HepG2 (cell line): ENCODE data around the gene LRRC15. TPM values are rescaled to one million over a fixed set of nuclear protein-coding genes. Genes with fewer than 3 reads are reported as not detected.

Experiments
- ARNT2 ChIP-seq: sonication (generic); formaldehyde crosslinking; IDR thresholded peaks from 2 replicates; pipeline ENCODE4 v1.8.0; 2022; ENCODE audit warnings: mild to moderate bottlenecking, low read depth, missing genetic modification reagents, moderate library complexity
- CC2D1A ChIP-seq: sonication (generic); formaldehyde crosslinking; IDR thresholded peaks from 2 replicates; pipeline ENCODE4 v1.8.1; 2023; ENCODE audit warnings: mild to moderate bottlenecking, missing genetic modification reagents
- FIP1L1 ChIP-seq: fragments of 200-400 bp; formaldehyde crosslinking; IDR thresholded peaks from 2 replicates; pipeline ENCODE4 v1.6.1; 2018; ENCODE audit warnings: low read depth, mild to moderate bottlenecking, low read length, moderate library complexity, borderline replicate concordance; ENCODE audit not compliant: insufficient read depth
- FOXJ3 ChIP-seq: sonication (generic); formaldehyde crosslinking; IDR thresholded peaks from 2 replicates; pipeline ENCODE4 v1.4.0; 2020; ENCODE audit warnings: missing genetic modification reagents, mild to moderate bottlenecking, borderline replicate concordance
- GMEB1 ChIP-seq: sonication (generic); formaldehyde crosslinking; IDR thresholded peaks from 2 replicates; pipeline ENCODE4 v1.5.1; 2020; ENCODE audit warnings: missing genetic modification reagents, mild to moderate bottlenecking, borderline replicate concordance
- GTF2F1 ChIP-seq: fragments of 150-350 bp; IDR thresholded peaks from 2 replicates; pipeline ENCODE4 v1.6.1; 2014; ENCODE audit warnings: low read length
- HOXA9 ChIP-seq: sonication (generic); formaldehyde crosslinking; IDR thresholded peaks from 2 replicates; pipeline ENCODE4 v1.8.1; 2022; ENCODE audit warnings: missing genetic modification reagents, mild to moderate bottlenecking, moderate library complexity, borderline replicate concordance
- KLF12 ChIP-seq: sonication (generic); formaldehyde crosslinking; IDR thresholded peaks from 2 replicates; pipeline ENCODE4 v1.4.0; 2020; ENCODE audit warnings: missing genetic modification reagents, borderline replicate concordance
- MTA1 ChIP-seq: sonication (generic); formaldehyde crosslinking; IDR thresholded peaks from 2 replicates; pipeline ENCODE4 v1.4.0; 2020; ENCODE audit warnings: missing genetic modification reagents, mild to moderate bottlenecking, borderline replicate concordance
- POLR2AphosphoS2 ChIP-seq: IDR thresholded peaks from 2 replicates; pipeline ENCODE4 v1.6.1; 2011; ENCODE audit warnings: low read depth, low read length, improper control_type of control experiment
- PTBP1 ChIP-seq: fragments of 200-400 bp; formaldehyde crosslinking; IDR thresholded peaks from 2 replicates; pipeline ENCODE4 v1.6.1; 2018; ENCODE audit warnings: low read length, low read depth; ENCODE audit not compliant: poor library complexity, severe bottlenecking
- REL ChIP-seq: sonication (generic); formaldehyde crosslinking; conservative IDR thresholded peaks from 2 replicates; pipeline ENCODE4 v1.8.0; 2022; ENCODE audit warnings: mild to moderate bottlenecking, missing genetic modification reagents, moderate library complexity
- SIN3B ChIP-seq: fragments of 150-350 bp; IDR thresholded peaks from 2 replicates; pipeline ENCODE4 v1.6.1; 2014; ENCODE audit warnings: low read length
- TBL1XR1 ChIP-seq: fragments of 150-350 bp; IDR thresholded peaks from 2 replicates; pipeline ENCODE4 v1.6.1; 2014; ENCODE audit warnings: borderline replicate concordance, low read length; ENCODE audit not compliant: partially characterized antibody
- TBP ChIP-seq: sonication (generic); formaldehyde crosslinking; IDR thresholded peaks from 2 replicates; pipeline ENCODE4 v1.5.0; 2020; ENCODE audit warnings: missing genetic modification reagents
- ZBTB38 ChIP-seq: sonication (generic); formaldehyde crosslinking; IDR thresholded peaks from 2 replicates; pipeline ENCODE4 v1.5.1; 2020; ENCODE audit warnings: mild to moderate bottlenecking, missing genetic modification reagents
- ZNF276 ChIP-seq: sonication (generic); formaldehyde crosslinking; IDR thresholded peaks from 2 replicates; pipeline ENCODE4 v1.4.0; 2020; ENCODE audit warnings: mild to moderate bottlenecking, low read depth, missing genetic modification reagents
- ZNF335 ChIP-seq: sonication (generic); formaldehyde crosslinking; IDR thresholded peaks from 2 replicates; pipeline ENCODE4 v1.4.0; 2020; ENCODE audit warnings: missing genetic modification reagents
- ZNF788 ChIP-seq: sonication (generic); formaldehyde crosslinking; IDR thresholded peaks from 2 replicates; pipeline ENCODE4 v1.5.0; 2020; ENCODE audit warnings: mild to moderate bottlenecking, missing genetic modification reagents, borderline replicate concordance
- ZNF850 ChIP-seq: sonication (generic); formaldehyde crosslinking; conservative IDR thresholded peaks from 2 replicates; pipeline ENCODE4 v1.9.0; 2021; ENCODE audit warnings: mild to moderate bottlenecking, missing genetic modification reagents
- ZSCAN31 ChIP-seq: sonication (generic); formaldehyde crosslinking; IDR thresholded peaks from 2 replicates; pipeline ENCODE4 v1.5.0; 2020; ENCODE audit warnings: low read depth, mild to moderate bottlenecking, missing genetic modification reagents
- polyA plus RNA-seq, 8 experiments: library from polyadenylated mRNA; depleted of rRNA in 3 of 8; stranded (reverse) in 7 of 8; unstranded in 1 of 8; fragments of >200 nt; fragmentation: Illumina TruSeq in 4 of 8; extraction: Trizol in 4 of 8; gene quantifications; 2 replicates each; pipeline versions ENCODE4 v1.2.1 to v1.2.3, GENCODE V29; 2011 to 2016; ENCODE audit warnings: low read depth in 4 of 8, missing spikeins in 1 of 8, mixed read lengths in 1 of 8; ENCODE audit not compliant: insufficient read depth in 1 of 8
- total RNA-seq, 5 experiments: library from RNA; depleted of rRNA; stranded (reverse); fragments of >200 nt; fragmentation: Illumina TruSeq; extraction: Trizol; gene quantifications; 2 replicates each; pipeline ENCODE4 v1.2.3, GENCODE V29; 2016; ENCODE audit warnings: low read depth in 1 of 5
- TF ChIP-seq, protein P1 (sequence below): sonication (generic); formaldehyde crosslinking; IDR thresholded peaks from 2 replicates; pipeline ENCODE4 v1.5.0; 2020; ENCODE audit warnings: missing genetic modification reagents
- TF ChIP-seq, protein P2 (sequence below): IDR thresholded peaks from 2 replicates; pipeline ENCODE4 v1.6.1; 2016; ENCODE audit warnings: low read depth, borderline replicate concordance
- TF ChIP-seq, protein P3 (sequence below): sonication (generic); formaldehyde crosslinking; conservative IDR thresholded peaks from 2 replicates; pipeline ENCODE4 v1.8.1; 2023; ENCODE audit warnings: missing genetic modification reagents

Gene LRRC15
- total and polyA plus RNA-seq, 2 of the 13 experiments (the other 11 are each of a cell fraction or from before 2014, with no cell fraction given), result not detected

- no peak for TF ChIP-seq CC2D1A (CRISPR knock-in tag)
- TF ChIP-seq, protein P1, sequence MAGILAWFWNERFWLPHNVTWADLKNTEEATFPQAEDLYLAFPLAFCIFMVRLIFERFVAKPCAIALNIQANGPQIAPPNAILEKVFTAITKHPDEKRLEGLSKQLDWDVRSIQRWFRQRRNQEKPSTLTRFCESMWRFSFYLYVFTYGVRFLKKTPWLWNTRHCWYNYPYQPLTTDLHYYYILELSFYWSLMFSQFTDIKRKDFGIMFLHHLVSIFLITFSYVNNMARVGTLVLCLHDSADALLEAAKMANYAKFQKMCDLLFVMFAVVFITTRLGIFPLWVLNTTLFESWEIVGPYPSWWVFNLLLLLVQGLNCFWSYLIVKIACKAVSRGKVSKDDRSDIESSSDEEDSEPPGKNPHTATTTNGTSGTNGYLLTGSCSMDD, result no peak
- TF ChIP-seq TBP (CRISPR knock-in tag), result no peak
- no peak for TF ChIP-seq PTBP1
- no peak for TF ChIP-seq ZNF850
- TF ChIP-seq, protein P2, sequence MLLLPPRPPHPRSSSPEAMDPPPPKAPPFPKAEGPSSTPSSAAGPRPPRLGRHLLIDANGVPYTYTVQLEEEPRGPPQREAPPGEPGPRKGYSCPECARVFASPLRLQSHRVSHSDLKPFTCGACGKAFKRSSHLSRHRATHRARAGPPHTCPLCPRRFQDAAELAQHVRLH, result peak; percentile 51; the same call in 1 of the 2 replicates
- no peak for TF ChIP-seq ZSCAN31 (CRISPR knock-in tag)
- TF ChIP-seq, protein P3, sequence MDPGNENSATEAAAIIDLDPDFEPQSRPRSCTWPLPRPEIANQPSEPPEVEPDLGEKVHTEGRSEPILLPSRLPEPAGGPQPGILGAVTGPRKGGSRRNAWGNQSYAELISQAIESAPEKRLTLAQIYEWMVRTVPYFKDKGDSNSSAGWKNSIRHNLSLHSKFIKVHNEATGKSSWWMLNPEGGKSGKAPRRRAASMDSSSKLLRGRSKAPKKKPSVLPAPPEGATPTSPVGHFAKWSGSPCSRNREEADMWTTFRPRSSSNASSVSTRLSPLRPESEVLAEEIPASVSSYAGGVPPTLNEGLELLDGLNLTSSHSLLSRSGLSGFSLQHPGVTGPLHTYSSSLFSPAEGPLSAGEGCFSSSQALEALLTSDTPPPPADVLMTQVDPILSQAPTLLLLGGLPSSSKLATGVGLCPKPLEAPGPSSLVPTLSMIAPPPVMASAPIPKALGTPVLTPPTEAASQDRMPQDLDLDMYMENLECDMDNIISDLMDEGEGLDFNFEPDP (CRISPR knock-in tag), result no peak
- no peak for TF ChIP-seq KLF12 (CRISPR knock-in tag)
- peak; percentile 64 for TF ChIP-seq ARNT2 (CRISPR knock-in tag)
- no peak for TF ChIP-seq GMEB1 (CRISPR knock-in tag)
- TF ChIP-seq ZBTB38 (CRISPR knock-in tag), result no peak
- no peak for TF ChIP-seq ZNF276 (CRISPR knock-in tag)
- TF ChIP-seq GTF2F1, result no peak
- TF ChIP-seq FIP1L1, result no peak
- TF ChIP-seq ZNF788, result no peak; the same call in 1 of the 2 replicates
- no peak for TF ChIP-seq MTA1 (CRISPR knock-in tag)
- no peak for TF ChIP-seq HOXA9
- TF ChIP-seq FOXJ3 (CRISPR knock-in tag), result no peak
- TF ChIP-seq TBL1XR1, result no peak
- TF ChIP-seq REL, result no peak
- TF ChIP-seq ZNF335 (CRISPR knock-in tag), result no peak
- no peak for TF ChIP-seq SIN3B
- no peak for TF ChIP-seq POLR2AphosphoS2
These were observed 54.2 kb downstream of the LRRC15 start (continued) for GRCh38 chr3:194315088-194315964.
